Measurements from ENCODE around the gene SOCS1. TPM values are rescaled to one million over a fixed set of nuclear protein-coding genes. Genes with fewer than 3 reads are reported as not detected.
A peak's percentile ranks its signal among the peaks of the same experiment; 100 is the strongest.
"Not testable (repeated sequence)": the region's sequence is repeated elsewhere in the genome, so short reads cannot be mapped to it uniquely, and the experiment has no call there.

SOCS1 gene
- total RNA-seq, 1 donor from 2014 or later, result 0.68 TPM

- DNase-seq, result no peak
Observed at GRCh38 chr16:11224096-11224893, 31.7 kb downstream of the SOCS1 start.

DNA sequence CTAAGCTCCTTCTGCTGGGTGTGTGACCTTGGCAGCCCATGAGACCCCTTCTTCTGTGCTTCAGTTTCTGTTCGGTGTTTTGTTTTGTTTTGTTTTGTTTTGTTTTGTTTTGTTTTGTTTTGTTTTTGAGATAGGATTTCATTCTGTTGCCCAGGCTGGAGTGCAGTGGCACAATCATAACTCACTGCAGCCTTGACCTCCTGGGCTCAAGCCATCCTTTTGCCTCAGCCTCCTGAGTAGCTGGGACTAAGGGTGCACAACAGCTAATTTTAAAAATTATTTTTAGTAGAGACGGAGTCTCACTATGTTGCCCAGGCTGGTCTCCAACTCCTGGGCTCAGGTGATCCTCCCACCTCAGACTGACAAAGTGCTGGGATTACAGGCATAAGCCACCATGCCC is 35.5 kb downstream of the SOCS1 start:
- DNase-seq, result not testable (repeated sequence)

GRCh38 chr16:11219178-11219577 is 36.8 kb downstream of the SOCS1 start:
- no peak for DNase-seq

- DNase-seq, result no peak
Observed at GRCh38 chr16:11218604-11218962, 37.4 kb downstream of the SOCS1 start.

- DNase-seq, result no peak
Observed at GRCh38 chr16:11217651-11218603, 38.1 kb downstream of the SOCS1 start.

- DNase-seq, result no peak
Observed at GRCh38 chr16:11215935-11216556, 40.0 kb downstream of the SOCS1 start.

GRCh38 chr16:11213799-11214198 is 42.2 kb downstream of the SOCS1 start:
- no peak for DNase-seq

GRCh38 chr16:11213373-11213772 is 42.6 kb downstream of the SOCS1 start:
- no peak for DNase-seq

DNA sequence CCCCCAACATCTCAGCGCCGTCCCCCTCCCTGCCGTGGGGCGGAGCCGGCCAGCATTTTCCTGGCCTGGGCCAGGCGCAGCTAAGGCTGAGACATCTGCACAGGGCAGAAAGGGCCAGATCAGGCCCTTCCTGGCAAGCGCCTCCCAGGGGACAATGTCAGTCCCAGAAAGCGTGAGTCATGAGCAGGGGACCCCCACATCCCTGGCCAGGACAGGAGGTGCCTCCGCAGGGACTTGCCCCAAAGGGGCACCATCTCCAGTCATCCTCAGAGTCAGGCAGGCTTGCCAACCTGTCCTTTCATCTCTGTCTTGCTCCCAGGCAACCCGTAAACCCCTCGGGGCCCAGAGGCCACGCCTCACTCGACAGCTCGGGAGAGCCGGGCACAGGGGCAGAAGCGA is 43.2 kb downstream of the SOCS1 start:
- DNase-seq, result no peak

- no peak for DNase-seq
Observed at GRCh38 chr16:11211977-11212797, 43.8 kb downstream of the SOCS1 start.

GRCh38 chr16:11211061-11211976 is 44.7 kb downstream of the SOCS1 start:
- no peak for DNase-seq

GRCh38 chr16:11210260-11210659 is 45.7 kb downstream of the SOCS1 start:
- no peak for DNase-seq

DNA sequence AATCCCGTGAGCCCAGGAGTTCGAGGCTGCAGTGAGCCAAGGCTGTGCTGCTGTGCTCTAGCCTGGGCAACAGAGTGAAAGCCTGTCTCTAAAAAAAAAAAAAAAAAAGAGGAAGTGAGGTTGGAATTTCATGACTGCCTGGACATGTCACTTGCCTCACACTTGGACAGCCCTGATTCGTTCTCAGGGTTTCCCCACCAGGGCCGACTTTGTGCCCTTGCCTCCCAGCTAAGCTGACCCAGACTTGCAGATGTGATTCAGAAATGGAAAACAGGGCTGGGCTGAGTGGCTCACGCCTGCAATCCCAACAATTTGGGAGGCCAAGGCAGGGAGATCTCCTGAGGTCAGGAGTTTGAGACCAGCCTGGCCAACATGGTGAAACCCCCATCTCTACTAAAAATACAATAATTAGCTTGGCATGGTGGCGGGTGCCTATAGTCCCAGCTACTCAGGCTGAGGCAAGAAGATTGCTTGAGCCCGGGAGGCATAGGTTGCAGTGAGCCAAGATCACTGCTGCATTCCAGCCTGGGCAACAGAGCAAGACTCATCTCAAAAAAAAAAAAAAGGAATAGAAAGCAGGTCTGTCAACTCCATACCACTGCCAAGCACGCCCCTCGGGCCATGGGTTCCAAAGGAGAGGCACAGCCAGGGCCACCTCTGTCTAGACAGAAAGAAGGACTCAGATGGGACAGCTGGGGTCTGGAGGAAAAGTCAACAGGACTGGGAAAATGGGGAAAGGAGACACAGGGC is 46.9 kb downstream of the SOCS1 start:
- no peak for DNase-seq

DNA sequence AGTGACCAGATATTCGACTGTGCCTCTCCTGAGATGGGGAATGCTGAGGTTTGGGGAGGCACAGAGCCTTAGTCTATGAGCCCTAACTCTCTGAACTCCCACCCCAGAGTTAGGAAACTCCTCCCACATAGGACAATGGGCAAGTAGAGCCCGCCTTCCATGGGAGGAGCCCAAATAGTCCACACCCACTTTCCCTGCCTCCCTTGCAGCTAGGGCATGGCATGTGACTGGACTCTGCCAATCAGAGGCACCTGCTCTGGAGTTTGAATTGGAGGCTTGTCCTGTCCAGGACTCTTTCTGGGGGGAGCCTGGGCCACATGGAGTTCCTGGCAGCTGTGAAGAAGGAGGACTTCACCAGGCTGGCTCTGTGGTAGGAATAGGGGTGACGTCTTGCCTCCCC is 48.4 kb downstream of the SOCS1 start:
- DNase-seq, result no peak

DNA sequence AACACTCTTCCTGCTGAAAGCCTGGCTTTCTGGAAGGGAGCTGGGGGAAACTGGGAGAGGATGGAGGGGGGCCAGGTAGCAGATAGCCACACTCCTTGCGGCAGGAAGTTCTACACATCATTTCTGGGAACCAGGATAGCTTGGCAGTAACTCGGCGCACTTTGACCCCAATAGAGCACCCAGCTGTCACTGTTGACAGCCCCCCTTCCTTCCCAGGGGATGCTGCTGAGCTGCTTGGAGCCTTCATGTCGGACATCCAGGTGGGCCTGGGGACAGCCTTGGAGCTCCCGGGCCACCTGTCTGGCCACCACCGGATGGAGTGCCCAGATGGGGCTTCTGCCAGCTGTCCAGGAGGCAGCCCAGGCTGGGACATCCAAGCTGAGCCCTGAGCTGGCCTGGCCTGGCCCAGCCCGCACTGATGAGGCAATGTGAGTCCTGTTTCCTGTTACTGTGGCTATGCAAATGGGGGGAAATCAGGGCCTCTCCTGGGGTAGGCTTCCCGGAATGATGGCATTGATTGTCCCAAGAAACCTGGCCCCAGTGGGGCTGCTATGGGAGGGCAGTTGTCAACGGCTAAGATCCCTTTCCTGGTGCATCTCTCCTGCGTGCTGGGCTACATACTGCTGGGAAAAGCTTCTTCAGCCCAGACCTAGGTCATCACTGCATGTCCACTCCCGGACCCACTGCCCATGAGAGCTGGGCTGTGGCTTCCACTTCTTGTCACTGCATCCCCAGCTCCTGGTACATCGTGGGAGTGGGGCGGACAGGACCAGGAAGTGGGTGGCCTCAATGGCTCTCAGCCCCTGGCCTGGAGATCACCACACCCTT is 50.0 kb downstream of the SOCS1 start:
- DNase-seq, result peak; percentile 54

GRCh38 chr16:11205065-11205699 is 50.8 kb downstream of the SOCS1 start:
- DNase-seq, result no peak

GRCh38 chr16:11204513-11205047 is 51.4 kb downstream of the SOCS1 start:
- DNase-seq, result no peak
